Measurements from ENCODE around the gene ST8SIA4.

Gene ST8SIA4

DNA sequence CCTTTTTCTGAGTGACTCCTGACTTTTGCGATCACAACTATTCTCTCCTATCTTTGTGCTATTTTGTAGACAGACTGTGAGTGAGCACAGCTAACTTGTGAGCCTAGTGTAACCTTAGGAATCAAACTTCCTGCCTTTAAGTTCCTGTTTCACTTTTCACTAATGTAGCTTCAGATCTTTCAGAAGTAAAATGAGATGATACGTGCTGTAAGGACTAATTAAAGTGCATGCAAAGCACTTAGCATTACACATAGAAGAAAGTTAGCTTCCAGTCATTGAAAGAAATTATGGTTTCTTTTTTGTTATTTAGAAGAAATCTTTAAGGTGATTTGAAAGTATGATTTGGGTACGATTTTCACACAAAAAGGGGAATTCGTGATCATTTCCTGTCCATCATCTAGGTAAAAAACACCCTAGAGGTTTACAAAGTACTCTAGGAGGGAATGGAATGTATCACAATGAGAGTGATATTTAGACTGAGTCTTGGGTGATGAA lies 122.7 kb downstream of the ST8SIA4 start:
- no peak for DNase-seq (ENCODE audit: low read depth)

DNA sequence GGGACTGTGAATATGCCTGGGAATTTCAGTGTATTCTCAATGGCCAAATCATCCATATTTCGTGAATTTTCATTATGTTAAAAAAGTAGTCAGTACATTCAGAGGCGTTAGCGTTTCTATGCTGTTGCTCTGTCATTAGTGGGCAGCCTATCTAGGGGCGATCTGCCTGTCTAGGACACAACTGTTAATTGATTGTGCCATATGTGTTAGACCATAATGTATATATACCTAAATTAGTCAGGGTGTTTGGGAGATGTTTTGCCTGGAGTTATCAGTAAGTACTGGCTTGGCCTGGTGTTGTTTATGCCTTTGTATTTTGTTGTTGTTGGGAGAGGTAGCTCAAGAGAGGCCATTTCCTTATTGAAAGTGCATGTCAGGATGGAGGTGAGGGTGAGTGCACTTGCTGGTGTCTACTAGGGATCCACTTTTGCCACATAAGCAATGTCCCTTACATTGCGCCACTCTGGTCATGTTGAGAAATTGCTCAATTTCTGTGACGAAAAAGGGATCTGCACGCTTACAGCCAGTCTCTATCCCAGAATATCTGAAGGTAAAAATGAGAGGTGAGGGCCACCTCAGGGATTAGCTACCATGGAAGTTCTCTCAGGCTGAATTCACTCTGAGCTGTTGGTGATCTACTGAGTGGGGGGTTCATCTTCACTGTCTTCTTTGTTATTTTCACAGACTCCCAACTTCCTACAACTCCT lies 123.3 kb downstream of the ST8SIA4 start:
- DNase-seq (ENCODE audit: low read depth), result no peak

DNA sequence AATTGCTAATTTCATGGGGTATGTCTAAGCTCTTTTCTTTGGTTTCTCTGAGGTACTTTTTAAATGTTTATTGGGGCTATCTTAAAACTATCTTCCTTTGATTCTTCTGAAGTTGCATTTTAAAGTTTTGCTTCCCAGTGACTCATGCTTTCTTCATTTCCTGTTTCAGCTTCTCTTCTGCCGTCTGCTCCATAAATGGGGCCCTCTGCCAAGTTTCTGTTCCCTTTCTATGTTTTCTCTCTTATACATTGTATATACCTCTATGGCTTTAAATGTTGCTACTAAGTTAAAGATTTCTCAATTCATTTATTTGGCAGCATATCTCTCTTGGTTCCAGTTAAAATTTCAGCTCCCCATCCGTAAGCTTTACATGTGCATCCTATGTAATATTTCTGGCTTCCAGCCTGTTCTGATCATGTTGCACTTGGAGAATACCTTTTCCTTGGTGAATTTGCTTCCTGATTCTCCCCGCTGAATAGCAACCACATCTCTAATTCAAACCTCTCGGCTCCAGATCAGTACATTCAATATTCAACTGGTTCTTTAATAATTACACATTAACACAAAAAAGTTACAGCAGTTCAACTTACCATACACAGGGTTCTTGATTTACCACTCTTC lies 125.3 kb downstream of the ST8SIA4 start:
- DNase-seq (ENCODE audit: low read depth), result no peak

DNA sequence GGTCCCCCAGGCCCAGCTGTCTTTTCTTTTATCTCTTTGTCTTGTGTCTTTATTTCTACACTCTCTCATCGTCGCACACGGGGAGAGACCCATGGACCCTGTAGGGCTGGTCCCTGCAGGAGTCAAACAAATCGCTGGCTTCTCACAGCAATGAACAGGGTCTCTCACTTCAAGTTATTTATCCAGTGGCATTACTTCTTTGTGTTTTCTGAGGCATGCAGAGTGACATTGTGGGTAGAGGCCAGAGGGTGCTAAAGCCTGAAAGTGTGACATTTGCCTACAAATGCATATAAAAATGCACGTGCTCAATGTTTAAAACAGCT lies 127.6 kb downstream of the ST8SIA4 start:
- DNase-seq (ENCODE audit: low read depth), result no peak

DNA sequence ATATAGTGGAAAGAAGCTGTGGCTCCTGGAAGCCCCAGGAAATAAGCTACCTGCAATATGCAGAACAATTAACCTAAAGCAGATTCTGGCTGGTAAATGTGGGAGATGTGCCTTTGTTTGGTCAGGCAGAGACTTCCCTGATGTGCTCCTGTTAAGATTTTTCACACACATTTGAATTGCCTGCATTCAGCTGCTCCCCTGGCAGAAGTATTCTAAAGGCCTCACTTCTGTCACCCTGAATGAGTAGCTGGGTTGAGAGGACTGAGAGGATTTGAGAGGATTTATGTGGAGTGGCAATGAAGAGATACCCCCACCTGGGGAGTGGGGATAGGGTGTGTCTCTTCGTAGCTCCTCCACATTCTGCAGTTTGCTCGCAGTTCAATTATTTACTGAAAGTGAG lies 130.5 kb downstream of the ST8SIA4 start:
- no peak for DNase-seq (ENCODE audit: low read depth)

DNA sequence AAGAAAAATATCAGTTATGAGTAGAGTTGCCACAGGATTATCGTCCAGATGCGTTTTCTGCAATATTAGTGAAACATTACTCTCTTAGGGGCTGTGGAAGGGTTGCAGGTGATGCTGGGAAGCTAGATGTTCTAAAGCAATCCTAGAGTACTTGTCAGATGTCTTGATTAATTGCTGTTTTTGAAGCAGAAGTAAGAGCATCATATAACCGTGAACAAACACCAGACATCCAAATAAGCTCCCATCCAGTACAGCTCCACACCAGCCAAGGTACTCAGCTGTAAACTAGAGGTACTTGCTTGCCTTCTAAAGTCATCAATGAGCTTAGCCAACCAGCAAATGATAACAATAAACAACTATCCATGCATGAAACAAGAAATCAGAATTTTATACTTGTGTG lies 131.1 kb downstream of the ST8SIA4 start:
- no peak for DNase-seq (ENCODE audit: low read depth)

DNA sequence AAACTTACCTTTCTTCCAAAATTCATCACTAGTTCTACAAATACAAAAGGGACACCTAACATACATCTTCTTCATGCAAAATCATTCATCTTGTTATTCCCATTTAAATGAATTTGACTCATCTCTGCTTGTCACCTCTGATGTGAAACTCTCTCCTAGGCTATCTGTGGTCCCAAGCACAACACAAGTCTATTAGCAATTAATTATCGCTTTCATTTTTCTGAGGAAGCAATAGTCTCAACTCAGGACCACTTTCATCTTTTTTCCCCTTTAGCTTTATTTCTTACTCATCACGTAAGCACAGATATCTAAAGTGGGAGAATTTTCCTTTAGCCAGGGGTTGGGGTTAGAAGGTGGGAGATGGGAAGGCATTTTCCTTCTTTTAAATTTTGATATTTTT lies 131.9 kb downstream of the ST8SIA4 start:
- no peak for DNase-seq (ENCODE audit: low read depth)

DNA sequence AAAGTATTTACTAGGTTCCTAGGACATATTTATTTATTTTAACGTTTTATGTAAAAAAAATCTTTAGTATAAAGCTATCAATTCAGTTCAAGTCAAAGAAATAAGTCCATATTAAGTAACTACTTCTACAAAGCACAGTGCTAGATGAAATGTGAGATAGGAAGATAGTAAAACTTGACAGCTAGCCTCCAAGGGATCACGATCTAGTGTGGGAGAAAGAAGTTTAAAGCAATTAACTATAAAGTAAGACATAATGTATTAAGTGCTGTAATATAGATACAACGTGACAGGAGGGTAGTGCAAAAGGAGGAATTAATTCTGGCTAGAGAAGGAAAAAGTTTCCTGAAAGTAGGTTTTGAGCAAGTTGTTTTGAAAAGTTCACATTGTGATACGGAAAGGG lies 134.9 kb downstream of the ST8SIA4 start:
- no peak for DNase-seq (ENCODE audit: low read depth)

DNA sequence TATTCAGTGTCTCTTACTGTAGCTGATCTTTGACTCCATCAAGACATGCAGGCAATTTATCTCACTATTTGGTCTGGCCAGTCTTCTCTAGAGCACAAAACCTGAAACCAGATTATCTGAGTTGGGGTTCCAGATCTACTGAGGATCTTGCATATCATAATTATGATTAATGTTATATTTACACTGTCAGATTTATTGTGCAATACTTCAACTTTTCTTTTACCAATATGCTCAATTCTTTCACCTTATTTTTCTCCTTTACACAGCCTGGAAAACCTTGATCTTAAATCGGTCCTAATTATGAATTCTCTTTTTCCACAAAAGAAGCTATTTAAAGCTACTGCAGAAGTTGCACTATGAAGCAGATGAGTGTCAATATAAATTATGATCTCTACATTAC lies 140.1 kb downstream of the ST8SIA4 start:
- no peak for DNase-seq (ENCODE audit: low read depth)

DNA sequence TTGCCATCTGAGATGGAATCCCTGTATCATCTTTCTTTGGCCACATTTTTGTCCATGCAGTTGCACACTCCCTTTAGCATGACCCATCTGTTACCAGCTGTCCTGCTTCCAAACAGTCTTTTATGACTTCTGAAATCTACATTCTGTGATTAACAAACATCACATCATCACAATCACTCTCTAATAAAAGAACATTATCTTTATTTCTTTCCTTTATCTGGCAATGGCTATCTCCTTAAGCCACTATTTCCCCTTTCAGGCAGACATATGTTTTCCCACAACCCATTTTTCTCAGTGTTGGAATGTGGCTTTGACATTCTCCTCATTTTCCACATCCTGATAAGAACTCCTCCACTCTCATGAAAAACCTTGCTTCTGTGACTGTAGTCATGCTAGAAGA lies 141.0 kb downstream of the ST8SIA4 start:
- no peak for DNase-seq (ENCODE audit: low read depth)

DNA sequence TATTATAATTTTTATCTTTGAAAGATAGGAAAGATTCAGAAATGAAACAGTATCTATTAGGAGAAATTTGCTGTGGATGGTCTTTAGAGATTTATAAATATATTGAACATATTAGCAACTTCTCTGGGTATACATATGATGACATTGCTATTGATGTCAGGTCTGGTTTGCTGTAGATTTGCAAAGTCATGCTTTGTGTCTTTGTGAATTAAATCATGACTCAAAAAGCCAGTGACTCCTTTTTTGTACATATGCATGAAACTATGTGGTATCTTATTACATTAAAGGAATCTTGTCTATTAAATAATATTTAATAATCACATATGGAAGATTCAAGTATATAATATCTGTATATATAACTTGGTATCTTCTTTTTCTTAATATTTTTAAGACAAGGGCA lies 141.9 kb downstream of the ST8SIA4 start:
- DNase-seq (ENCODE audit: low read depth), result no peak

DNA sequence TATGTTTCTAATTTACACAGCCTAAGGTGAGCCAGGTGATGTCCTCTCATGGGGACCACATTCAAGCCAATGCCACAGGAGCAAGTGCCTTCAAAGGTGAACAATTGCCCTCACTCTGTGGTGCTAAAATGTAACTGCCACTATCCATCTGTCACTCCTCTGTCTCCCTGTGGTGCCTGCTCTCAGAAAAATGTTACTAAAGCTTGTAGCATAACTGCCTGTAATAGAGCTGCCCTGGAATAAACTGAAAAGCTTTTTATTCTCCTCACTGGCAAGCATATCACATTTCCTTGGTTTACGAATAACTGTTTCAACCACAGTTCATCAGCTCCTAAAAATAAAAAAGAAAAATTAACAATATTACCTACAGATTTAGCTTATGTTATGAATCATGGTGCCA lies 142.4 kb downstream of the ST8SIA4 start:
- DNase-seq (ENCODE audit: low read depth), result no peak

DNA sequence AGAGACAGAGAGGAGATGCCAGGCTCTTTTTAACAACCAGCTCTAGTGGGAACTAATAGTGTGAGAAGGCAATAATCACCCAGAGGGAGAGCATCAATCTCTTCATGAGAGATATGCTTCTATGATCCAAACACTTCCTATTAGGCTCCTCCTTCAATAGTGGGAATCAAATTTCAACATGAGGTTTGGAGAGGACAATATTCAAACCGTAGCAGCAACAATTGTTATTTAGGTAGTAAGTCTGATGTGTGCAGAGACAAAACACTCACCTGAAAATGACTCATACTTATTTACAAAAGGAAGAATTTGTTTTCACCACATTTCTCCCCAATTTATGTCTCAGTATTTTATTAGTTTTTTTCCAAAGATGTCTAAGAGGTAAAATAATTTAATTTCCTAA lies 144.3 kb downstream of the ST8SIA4 start:
- DNase-seq (ENCODE audit: low read depth), result no peak

DNA sequence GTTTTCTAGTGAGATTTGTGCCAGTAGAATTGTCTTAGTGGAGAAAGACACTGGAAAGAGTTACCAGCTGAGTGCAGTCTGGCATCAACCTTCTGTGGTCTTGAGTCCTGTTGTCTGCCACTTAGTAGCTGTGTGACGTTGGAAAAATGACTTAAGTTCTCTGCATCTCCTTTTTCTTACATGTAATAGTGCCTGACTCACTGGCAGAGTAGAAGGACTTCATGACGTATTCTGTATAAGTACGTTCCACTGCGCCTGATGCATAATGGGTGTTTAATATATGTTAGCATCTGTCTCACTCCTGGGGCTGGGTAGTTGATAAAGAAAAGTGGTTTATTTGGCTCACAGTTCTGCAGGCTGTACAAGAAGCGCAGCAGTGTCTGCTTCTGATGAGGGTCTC lies 144.8 kb downstream of the ST8SIA4 start:
- no peak for DNase-seq (ENCODE audit: low read depth)

DNA sequence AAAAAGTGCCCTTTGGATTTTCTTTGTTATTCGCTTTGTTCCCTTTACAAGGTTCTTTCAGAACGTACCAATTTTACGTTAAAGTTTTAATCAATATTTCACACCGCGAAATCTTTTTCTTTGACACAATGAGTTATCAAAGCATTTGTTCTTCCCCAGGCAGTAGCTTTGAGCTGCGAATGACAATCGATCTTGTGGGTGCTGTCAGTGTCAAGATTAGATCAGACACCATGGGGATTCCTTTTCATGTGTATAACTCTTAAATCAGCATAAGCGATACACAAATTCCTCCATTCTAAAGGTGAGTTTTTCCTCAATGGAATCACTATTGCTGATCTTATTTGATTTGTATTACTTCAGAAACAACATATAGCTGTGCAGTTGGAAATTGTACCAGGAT lies 145.5 kb downstream of the ST8SIA4 start:
- DNase-seq (ENCODE audit: low read depth), result no peak
